HG03060 (cell line): ENCODE data around the gene HLA-DQA1.
"Not testable (repeated sequence)": the region's sequence is repeated elsewhere in the genome, so short reads cannot be mapped to it uniquely, and the experiment has no call there.

Source experiments
- ATAC-seq: cut with Tn5 transposase; IDR thresholded peaks from one replicate; pipeline ENCODE4 v1.9.1; 2021; ENCODE audit warnings: low read depth, moderate number of reproducible peaks; ENCODE audit not compliant: unreplicated experiment

HLA-DQA1 gene

DNA sequence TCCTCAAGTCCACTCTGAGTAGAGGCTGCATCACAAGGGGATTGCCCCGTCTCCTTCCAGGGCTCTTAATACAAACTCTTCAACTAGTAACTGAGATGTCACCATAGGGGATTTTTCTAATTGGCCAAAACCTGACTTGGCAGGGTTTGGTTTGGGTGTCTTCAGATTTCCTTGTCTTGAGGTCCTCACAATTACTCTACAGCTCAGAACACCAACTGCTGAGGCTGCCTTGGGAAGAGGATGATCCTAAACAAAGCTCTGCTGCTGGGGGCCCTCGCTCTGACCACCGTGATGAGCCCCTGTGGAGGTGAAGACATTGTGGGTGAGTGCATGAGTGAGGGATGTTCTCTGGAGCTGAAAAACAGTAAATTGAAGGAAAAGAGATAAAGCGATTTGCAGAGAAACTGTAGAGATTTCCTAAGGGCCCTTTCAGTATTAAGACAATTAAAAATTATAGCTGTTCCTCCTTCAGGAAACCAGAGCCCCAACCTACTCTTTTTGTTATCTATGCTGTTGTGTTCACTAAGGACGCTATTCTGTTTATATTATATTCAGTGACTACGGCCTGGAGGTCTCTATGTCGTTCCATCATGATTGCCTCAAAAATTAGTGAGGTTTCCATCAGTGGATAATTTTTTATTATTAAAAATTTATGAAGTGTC is at the start of gene HLA-DQA1:
Gene HLA-DQA1 (plus strand): TSS at position 188 of the 662 bp plus-strand sequence. CDS start 53 bp downstream, at position 241.
- ATAC-seq = peak; percentile 70

DNA sequence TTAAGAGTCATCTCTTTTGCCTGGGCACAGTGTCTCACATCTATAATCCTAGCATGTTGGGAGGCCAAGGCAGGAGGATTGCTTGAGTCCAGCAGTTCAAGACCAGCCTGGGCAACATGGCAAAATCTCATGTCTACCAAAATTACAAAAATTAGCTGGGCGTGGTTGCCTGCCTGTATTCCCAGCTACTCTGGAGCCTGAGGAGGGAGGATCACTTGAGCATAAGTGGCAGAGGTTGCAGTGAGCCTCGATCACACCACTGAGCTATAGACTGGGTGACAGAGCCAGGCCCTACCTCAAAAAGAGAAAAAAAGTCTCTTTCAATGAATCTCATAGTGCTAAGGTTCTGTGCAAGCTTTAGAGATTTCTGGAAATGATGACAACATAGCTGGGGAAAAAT is 49.0 kb upstream of the HLA-DQA1 start:
- no peak for ATAC-seq

- ATAC-seq = peak; percentile 95
Measured at GRCh38 chr6:32589596-32590449, 47.4 kb upstream of the HLA-DQA1 start, which contains the start of gene HLA-DRB1. TSS of gene HLA-DRB1 (minus strand) at chr6:32589848. CDS start at chr6:32589742, 106 bp downstream.

GRCh38 chr6:32590713-32591112 is 46.5 kb upstream of the HLA-DQA1 start:
- ATAC-seq = not testable (repeated sequence)

- ATAC-seq = no peak
Measured at GRCh38 chr6:32597024-32597423, 40.2 kb upstream of the HLA-DQA1 start.

- no peak for ATAC-seq
Measured at GRCh38 chr6:32602383-32602782, 34.8 kb upstream of the HLA-DQA1 start.

- no peak for ATAC-seq
Measured at GRCh38 chr6:32603222-32603621, 34.0 kb upstream of the HLA-DQA1 start.

- ATAC-seq = no peak
Measured at GRCh38 chr6:32603888-32604287, 33.3 kb upstream of the HLA-DQA1 start.

GRCh38 chr6:32604434-32604877 is 32.8 kb upstream of the HLA-DQA1 start:
- no peak for ATAC-seq

DNA sequence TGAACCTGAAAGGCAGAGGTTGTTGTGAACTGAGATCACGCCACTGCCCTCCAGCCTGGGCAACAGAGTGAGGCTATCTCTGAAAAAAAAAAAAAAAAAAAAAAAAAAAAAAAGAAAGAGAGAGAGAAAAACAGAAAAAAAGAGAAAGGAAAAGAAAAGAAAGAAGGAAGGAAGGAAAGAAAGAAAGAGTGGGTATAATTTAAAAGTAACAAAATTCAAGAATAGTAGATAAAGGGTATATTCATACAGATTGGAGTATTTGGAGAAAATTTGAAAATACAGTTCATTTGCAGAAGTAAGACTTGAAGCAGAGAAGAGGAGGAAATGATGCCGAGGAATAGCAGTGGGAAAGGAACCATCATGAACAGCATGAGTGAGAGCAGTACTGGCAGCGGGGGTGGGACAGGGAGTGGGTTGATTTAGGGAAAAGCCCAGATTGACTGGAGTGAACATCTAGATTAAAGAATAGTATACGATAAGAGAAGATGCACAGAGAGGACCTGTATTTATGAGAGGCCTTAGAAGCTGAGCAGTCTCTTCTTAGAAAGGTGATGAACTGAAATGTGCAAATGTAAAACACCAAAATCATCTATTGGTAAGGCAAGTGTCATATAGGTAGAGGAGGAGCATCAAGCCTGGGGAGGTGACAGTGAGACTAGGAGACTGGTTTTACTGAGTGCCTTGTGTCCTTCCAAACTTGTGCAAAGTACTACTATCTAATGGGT is 29.8 kb upstream of the HLA-DQA1 start:
- no peak for ATAC-seq

DNA sequence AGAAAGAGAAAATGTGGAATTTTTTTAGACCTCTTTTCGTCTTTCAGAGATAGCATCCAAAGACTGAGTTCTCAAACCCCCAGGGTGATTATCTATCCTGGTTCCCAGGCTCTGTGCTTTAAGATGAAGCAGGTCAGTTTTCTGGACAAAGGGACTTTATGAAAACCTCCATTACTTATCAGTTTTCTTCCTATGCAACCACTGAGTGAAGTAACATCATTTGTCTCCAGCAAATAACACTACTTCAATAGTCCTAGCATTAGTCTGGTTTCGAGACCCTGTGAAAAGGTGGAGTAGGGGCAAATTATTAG is 29.3 kb upstream of the HLA-DQA1 start:
- ATAC-seq = no peak

DNA sequence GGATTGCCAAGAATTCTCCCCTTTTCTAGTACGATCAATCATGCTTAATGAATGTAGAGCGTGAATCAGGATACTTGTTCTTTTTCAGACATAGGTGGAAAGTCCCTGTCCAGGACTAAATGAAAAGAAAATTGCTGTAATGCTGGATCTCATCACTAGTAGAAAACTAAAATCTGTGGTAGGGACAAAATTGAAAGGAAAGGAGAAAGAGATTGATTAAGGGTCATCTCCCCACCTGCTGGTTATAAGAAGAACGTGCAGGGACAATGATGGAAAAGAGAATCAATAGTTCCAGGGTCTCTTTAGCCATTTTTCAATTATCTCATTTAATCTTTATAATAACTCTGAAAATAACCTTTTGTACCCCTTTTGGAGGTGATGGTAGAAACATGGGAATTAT is 28.8 kb upstream of the HLA-DQA1 start:
- no peak for ATAC-seq

DNA sequence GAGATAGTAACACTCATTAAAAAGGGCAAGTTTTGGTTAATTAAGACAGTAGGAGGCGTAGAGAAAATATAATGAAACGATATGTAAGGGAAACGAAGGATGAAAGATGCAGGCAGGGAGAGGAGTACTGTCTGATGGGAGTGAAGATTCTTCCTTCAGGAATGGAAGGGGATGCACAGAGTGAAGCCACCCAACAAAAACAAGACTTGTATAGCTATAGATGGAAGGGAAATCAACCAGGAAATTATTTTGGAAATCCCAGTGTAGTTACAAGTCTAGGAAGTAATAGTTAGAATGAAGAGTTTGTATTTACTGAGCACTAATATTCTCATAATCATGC is 27.8 kb upstream of the HLA-DQA1 start:
- ATAC-seq = no peak

DNA sequence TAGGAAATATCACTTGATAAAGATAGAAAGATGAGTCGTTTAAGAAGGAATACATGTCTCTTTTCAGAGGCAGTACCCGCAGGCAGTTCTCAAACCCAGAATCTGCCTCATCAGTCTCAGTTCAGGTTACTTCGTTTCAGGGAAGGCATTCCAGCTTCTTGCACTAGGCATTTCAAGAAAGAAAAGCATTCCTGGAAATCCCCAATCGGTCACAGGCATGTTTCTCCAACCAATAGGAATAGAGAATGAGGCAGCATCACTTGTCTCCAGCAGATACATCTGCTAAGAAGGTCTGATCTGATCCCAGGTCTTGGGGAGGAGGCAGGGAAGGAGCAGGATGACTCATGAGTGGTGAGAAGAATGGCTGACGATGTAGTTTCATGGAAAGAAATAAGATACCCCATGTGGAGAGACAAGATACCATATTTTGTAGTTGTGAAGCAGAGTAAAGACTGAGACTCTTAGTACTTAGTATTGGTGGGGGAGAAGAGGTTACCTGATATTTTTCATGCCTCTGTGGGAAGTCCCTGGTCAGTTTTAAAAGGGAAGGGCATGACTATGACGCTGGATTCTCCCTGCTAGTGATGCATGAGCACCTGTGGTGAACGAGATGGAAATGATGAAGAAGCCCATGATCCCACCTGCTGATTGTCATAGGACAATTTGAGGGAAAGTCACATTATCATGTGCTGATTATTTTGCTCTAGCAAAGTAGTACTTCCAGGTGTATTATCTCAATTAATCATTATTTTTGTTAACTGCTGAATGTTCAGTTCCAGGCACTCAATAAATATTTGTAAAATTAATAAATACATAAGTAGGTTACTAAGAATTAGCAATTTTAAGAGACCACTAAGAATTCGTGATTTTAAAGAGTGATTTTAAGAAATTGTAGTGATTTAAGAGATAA is 27.2 kb upstream of the HLA-DQA1 start:
- peak; percentile 85 for ATAC-seq

DNA sequence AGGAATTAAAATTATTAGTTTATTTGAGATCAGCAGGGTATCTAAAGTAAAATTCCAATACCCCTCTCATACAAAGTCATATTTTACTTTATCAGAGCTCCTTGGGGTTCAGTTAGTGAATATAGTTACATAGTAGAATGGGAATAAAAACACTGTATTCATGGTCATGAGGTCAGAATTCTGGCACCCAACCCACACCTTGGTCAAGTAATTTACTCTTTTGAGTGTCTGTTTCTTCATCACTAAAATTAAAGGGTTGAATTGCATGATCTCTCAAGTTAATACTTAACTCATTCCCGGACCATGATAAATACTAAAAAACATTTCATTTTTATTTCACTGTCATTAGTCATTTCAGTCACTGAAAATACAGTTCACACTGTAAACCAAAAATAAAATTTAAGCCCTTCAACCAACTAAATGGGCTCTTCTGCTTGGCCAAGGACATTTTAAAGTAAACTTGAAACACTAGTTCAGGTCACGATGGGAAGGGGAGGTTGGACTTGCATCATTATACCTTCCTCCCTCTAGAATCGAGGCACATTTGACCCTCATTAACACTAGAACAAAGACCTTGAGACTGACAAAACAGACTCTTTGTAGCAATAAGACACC is 26.4 kb upstream of the HLA-DQA1 start:
- no peak for ATAC-seq

DNA sequence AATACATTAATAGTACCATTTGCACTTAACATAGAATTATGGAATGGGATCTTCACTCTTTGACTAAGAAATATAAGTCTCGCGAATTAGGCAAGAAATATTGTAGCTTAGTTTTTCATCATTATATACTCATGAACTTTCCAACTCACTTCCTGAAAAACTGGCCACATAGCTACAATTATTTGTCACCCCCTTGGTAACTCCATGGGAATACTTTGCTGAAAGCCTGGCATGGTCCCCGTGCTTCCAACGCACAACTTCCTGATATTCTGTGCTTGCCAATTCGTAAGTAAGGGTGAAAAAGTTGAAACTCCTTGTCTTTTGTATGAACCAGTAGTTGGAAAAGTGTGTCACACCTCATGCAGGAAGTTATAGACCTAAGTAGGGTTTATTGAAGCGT is 23.7 kb upstream of the HLA-DQA1 start:
- ATAC-seq = no peak

- ATAC-seq = no peak
Measured at GRCh38 chr6:32614366-32615081, 22.7 kb upstream of the HLA-DQA1 start.

GRCh38 chr6:32615885-32616532 is 21.2 kb upstream of the HLA-DQA1 start:
- no peak for ATAC-seq

DNA sequence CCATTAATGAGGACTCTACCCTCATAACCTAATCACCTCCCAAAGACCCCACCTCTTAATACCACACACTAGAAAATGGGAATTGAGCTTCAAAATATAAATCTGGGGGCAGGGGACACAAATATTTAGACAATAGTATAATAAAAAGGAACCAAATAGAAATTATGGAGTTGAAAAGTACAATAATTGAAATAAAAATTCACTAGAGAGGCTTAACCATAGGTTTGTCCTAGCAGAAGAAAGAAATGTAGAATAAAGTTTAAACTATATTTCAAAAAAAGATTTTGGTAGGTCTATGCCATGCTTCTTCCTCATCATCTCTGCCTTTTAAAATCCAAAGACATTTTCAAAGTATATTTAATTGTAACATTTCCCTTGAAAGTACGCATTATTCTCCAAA is 19.5 kb upstream of the HLA-DQA1 start:
- ATAC-seq = no peak
